ENCODE data around the gene TMED5.

- TF ChIP-seq POLR2A (IDR thresholded peaks at IDR 0.05; ENCODE audit: low read depth, low read length) (no peak), MXI1 (IDR thresholded peaks at IDR 0.05; ENCODE audit: borderline replicate concordance, low read depth, low read length) (no peak), CEBPB (IDR thresholded peaks at IDR 0.05; ENCODE audit: low read depth, low read length) (no peak), MAZ (IDR thresholded peaks at IDR 0.05; ENCODE audit: borderline replicate concordance, low read depth, low read length) (no peak), SMC3 (IDR thresholded peaks at IDR 0.05; ENCODE audit: low read depth, low read length) (no peak), RCOR1 (IDR thresholded peaks at IDR 0.05; ENCODE audit: insufficient replicate concordance, low read length) (no peak), ELK1 (IDR thresholded peaks at IDR 0.05; ENCODE audit: borderline replicate concordance, low read depth, low read length) (no peak), FOS (IDR thresholded peaks at IDR 0.05; ENCODE audit: low read depth, low read length) (no peak), RAD21 (IDR thresholded peaks at IDR 0.05; ENCODE audit: low read length) (no peak)
- TF ChIP-seq, protein P1, sequence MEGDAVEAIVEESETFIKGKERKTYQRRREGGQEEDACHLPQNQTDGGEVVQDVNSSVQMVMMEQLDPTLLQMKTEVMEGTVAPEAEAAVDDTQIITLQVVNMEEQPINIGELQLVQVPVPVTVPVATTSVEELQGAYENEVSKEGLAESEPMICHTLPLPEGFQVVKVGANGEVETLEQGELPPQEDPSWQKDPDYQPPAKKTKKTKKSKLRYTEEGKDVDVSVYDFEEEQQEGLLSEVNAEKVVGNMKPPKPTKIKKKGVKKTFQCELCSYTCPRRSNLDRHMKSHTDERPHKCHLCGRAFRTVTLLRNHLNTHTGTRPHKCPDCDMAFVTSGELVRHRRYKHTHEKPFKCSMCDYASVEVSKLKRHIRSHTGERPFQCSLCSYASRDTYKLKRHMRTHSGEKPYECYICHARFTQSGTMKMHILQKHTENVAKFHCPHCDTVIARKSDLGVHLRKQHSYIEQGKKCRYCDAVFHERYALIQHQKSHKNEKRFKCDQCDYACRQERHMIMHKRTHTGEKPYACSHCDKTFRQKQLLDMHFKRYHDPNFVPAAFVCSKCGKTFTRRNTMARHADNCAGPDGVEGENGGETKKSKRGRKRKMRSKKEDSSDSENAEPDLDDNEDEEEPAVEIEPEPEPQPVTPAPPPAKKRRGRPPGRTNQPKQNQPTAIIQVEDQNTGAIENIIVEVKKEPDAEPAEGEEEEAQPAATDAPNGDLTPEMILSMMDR (conservative IDR thresholded peaks at IDR 0.05; ENCODE audit: low read depth, low read length): no peak
These were observed 25.3 kb downstream of the TMED5 start for GRCh38 chr1:93154898-93155297.

Data from IMR-90 (cell line).